Right lobe of liver (tissue), 4 donors: Measurements from ENCODE around the gene ZIC4.

Experiments used
- CTCF ChIP-seq, 4 donors: fragments of 200-600 bp in 3 of 4; fragments of 450-650 bp in 1 of 4; IDR thresholded peaks; one replicate each; pipeline versions ENCODE4 v1.5.1 to v1.8.0; 2016 to 2022; ENCODE audit warnings: antibody characterized with exemption in 4 of 4, mild to moderate bottlenecking in 2 of 4
- POLR2A ChIP-seq: fragments of 450-650 bp; IDR thresholded peaks from one replicate; pipeline ENCODE4 v1.6.1; 2017; ENCODE audit warnings: antibody characterized with exemption, mild to moderate bottlenecking
- donor health status: DM: no; HTN: no; CAD: no.
- donor health status: DM: no; HTN: no; CAD: no.
- donor health status: DM: no; HTN: yes; CAD: no.

- TF ChIP-seq CTCF (IDR thresholded peaks at IDR 0.05) (no peak), POLR2A (no peak)
Measured at GRCh38 chr3:147406028-147406931, at the start of gene ZIC4.
